OCI-LY1 (cell line): Measurements from ENCODE around the gene SYNJ1.

ENCODE experiments used
- H2AFZ ChIP-seq: fragments of 200-600 bp; sonication (generic), shearing (Covaris generic); 2 replicates; pipeline ENCODE4 v1.6.0; 2014; ENCODE audit warnings: antibody characterized with exemption, mild to moderate bottlenecking, low read length
- H3F3A ChIP-seq: fragments of 200-600 bp; sonication (generic), shearing (Covaris generic); 2 replicates; pipeline ENCODE4 v1.6.0; 2014; ENCODE audit warnings: mild to moderate bottlenecking, antibody characterized with exemption, low read length, moderate library complexity; ENCODE audit not compliant: insufficient read depth
- H3K27ac ChIP-seq: fragments of 200-600 bp; sonication (generic); 2 replicates; pipeline ENCODE4 v1.5.1; 2014; ENCODE audit warnings: low read length, mixed run types, mild to moderate bottlenecking, low read depth; ENCODE audit not compliant: poor library complexity, severe bottlenecking
- H3K27me3 ChIP-seq: fragments of 200-600 bp; sonication (generic); 2 replicates; pipeline ENCODE4 v1.6.0; 2014; ENCODE audit warnings: antibody characterized with exemption, mild to moderate bottlenecking, low read length, moderate library complexity; ENCODE audit not compliant: insufficient read depth
- H3K36me3 ChIP-seq: fragments of 200-600 bp; sonication (generic); 2 replicates; pipeline ENCODE4 v1.6.1; 2014; ENCODE audit warnings: mild to moderate bottlenecking, antibody characterized with exemption, low read length, moderate library complexity, mixed read lengths; ENCODE audit not compliant: insufficient read depth
- H3K4me1 ChIP-seq: fragments of 200-600 bp; sonication (generic); 2 replicates; pipeline ENCODE4 v1.5.1; 2014; ENCODE audit warnings: mild to moderate bottlenecking, low read length, moderate library complexity; ENCODE audit not compliant: insufficient read depth, severe bottlenecking
- H3K4me2 ChIP-seq: fragments of 200-600 bp; sonication (generic), shearing (Covaris generic); 2 replicates; pipeline ENCODE4 v1.6.1; 2014; ENCODE audit warnings: low read length
- H3K4me3 ChIP-seq: fragments of 200-600 bp; sonication (generic); 2 replicates; pipeline ENCODE4 v1.5.1; 2014; ENCODE audit warnings: low read length, low read depth, mild to moderate bottlenecking, mixed read lengths; ENCODE audit not compliant: poor library complexity, severe bottlenecking
- H3K79me2 ChIP-seq: fragments of 200-600 bp; shearing (Covaris generic); 2 replicates; pipeline ENCODE4 v1.6.1; 2016; ENCODE audit warnings: mixed run types, low read length, mixed read lengths; ENCODE audit not compliant: insufficient read depth
- H3K9ac ChIP-seq: fragments of 200-600 bp; sonication (generic), shearing (Covaris generic); 2 replicates; pipeline ENCODE4 v1.6.1; 2014; ENCODE audit warnings: mild to moderate bottlenecking, low read length, mixed read lengths
- H3K9me2 ChIP-seq: fragments of 200-600 bp; sonication (generic), shearing (Covaris generic); 2 replicates; pipeline ENCODE4 v1.6.1; 2014; ENCODE audit warnings: low read depth, mild to moderate bottlenecking, low read length, mixed read lengths
- H3K9me3 ChIP-seq: fragments of 200-600 bp; shearing (Covaris generic); 2 replicates; pipeline ENCODE4 v1.6.1; 2014; ENCODE audit warnings: low read length, mixed read lengths
- H4K20me1 ChIP-seq: fragments of 200-600 bp; sonication (generic), shearing (Covaris generic); 2 replicates; pipeline ENCODE4 v1.6.0; 2016; ENCODE audit warnings: mild to moderate bottlenecking, low read length; ENCODE audit not compliant: insufficient read depth
- EZH2 ChIP-seq: fragments of 200-600 bp; sonication (generic), shearing (Covaris generic); IDR thresholded peaks from 2 replicates; pipeline ENCODE4 v1.8.0; 2017; ENCODE audit warnings: borderline replicate concordance, mixed run types, mild to moderate bottlenecking, antibody characterized with exemption, low read length, moderate library complexity, mixed read lengths
- TF ChIP-seq, protein P1 (sequence below): fragments of 200-600 bp; sonication (generic), shearing (Covaris generic); IDR thresholded peaks from 2 replicates; pipeline ENCODE4 v1.5.1; 2017; ENCODE audit warnings: mild to moderate bottlenecking, antibody characterized with exemption, low read length, moderate library complexity, mixed read lengths

Gene SYNJ1

DNA sequence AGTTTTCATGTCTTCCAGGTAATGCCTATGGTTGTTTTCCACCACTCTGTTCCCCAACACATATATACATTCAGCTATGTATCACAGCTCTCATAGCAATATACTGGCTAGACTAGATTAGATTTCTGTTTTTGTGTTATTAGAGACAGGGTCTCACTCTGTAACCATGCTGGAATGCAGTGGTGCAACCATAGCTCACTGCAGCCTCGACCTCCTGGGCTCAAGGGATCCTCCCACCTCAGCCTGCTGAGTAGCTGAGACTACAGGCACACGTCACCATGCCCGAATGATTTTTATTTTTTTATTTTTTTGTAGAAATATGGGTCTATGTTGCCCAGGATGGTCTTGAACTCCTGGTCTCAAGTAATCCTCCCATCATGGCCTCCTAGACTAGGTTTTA, 37.7 kb downstream of the SYNJ1 start:
- no peak overlapping the region for H3K27ac ChIP-seq
- TF ChIP-seq EZH2, result no peak
- TF ChIP-seq, protein P1, sequence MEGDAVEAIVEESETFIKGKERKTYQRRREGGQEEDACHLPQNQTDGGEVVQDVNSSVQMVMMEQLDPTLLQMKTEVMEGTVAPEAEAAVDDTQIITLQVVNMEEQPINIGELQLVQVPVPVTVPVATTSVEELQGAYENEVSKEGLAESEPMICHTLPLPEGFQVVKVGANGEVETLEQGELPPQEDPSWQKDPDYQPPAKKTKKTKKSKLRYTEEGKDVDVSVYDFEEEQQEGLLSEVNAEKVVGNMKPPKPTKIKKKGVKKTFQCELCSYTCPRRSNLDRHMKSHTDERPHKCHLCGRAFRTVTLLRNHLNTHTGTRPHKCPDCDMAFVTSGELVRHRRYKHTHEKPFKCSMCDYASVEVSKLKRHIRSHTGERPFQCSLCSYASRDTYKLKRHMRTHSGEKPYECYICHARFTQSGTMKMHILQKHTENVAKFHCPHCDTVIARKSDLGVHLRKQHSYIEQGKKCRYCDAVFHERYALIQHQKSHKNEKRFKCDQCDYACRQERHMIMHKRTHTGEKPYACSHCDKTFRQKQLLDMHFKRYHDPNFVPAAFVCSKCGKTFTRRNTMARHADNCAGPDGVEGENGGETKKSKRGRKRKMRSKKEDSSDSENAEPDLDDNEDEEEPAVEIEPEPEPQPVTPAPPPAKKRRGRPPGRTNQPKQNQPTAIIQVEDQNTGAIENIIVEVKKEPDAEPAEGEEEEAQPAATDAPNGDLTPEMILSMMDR, result no peak
- no peaks in the 10 kb centered on the region for H3F3A ChIP-seq
- H3K4me1 ChIP-seq, result no peaks in the 10 kb centered on the region
- no peaks in the 10 kb centered on the region for H4K20me1 ChIP-seq
- H3K9me2 ChIP-seq, result no peaks in the 10 kb centered on the region
- no peaks in the 10 kb centered on the region for H3K27me3 ChIP-seq
- H2AFZ ChIP-seq, result no peak overlapping the region
- H3K9ac ChIP-seq, result no peak overlapping the region
- no peaks in the 10 kb centered on the region for H3K9me3 ChIP-seq
- H3K36me3 ChIP-seq, result peaks cover 13% of the 10 kb centered on the region
- H3K4me3 ChIP-seq, result no peak overlapping the region
- no peak overlapping the region for H3K4me2 ChIP-seq
- no peaks in the 10 kb centered on the region for H3K79me2 ChIP-seq

DNA sequence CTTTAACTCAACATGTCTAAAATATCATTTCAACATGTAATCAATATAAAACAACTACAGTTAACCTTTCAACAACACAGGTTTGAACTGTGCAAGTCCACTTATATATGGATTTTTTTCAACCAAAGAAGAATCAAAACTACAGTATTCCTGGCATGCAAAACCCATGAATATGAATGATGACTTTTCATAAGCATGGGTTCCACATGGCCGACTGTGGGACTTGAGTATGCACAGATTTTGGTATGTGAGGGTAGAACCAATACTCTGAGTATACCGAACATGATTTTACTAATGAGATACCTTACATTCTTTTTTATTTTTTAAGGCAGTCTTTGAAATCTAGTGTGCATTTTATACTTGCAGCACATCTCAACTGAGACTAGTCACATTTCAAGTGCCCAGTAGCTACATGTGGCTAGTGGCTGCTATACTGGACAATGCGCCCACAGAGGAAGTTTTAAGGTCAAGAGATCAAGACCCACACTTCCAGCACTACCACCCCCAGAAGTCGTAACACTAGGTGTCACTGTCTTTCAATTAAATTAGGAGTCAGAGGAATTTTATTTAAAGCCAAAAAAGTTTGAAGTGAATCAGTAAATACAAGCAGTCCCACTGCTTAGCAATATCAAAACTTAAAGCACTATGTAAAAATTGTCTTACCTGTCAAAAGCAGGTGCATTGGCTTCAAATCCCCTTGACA, 40.0 kb downstream of the SYNJ1 start:
- Histone ChIP-seq H3K36me3 (peaks cover 10% of the 10 kb centered on the region; the same call in 1 of the 2 replicates), H3K27me3 (no peaks in the 10 kb centered on the region), H3K4me1 (no peaks in the 10 kb centered on the region), H3K9me3 (no peaks in the 10 kb centered on the region), H4K20me1 (no peaks in the 10 kb centered on the region), H2AFZ (no peak overlapping the region), H3K4me2 (no peak overlapping the region), H3F3A (no peaks in the 10 kb centered on the region), H3K9ac (no peak overlapping the region), H3K27ac (no peak overlapping the region), H3K4me3 (no peak overlapping the region), H3K79me2 (no peaks in the 10 kb centered on the region), H3K9me2 (no peaks in the 10 kb centered on the region)
- no peak for TF ChIP-seq EZH2
- TF ChIP-seq, protein P1, result peak; percentile 40; the same call in 1 of the 2 replicates

DNA sequence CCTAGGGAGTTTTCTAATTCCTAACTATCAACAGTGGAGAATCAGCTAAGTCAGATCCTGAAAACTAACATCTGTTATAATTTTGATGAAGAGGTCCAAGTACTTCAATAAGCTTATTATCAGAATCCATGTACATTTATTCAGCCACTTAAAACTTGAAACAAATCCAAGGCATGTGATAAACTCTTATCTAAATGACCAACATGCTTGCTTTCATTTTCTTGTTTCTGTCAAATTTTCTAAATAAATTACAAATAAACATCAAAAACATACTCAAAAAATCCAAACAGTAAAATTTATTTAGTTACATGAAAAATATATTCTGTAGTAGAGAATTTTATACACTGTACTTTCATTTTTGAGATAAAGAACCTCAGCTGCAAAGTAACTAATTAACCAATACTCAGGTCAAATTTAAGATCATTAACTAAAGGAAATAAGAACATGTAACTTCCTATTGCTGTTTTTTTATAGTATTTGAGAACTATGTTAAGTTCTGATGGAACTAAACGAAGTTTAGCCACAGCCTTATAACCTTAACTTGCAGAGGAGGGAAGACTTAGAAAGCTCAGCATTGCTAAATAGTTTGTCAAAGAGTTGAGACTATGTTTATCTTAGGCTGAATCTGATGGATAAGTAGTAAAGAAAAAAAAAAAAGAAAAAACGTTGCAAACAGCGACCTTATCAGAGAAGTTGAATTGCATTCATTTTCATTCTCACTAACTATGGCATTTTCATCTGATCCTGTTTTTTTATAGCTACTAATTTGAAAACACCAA, 44.9 kb downstream of the SYNJ1 start:
- Histone ChIP-seq H3K9me2 (no peaks in the 10 kb centered on the region), H3K79me2 (no peaks in the 10 kb centered on the region), H3F3A (no peaks in the 10 kb centered on the region), H3K4me2 (no peak overlapping the region), H4K20me1 (no peaks in the 10 kb centered on the region), H2AFZ (no peak overlapping the region), H3K9me3 (no peaks in the 10 kb centered on the region), H3K36me3 (peaks cover 10% of the 10 kb centered on the region), H3K9ac (no peak overlapping the region), H3K4me3 (no peak overlapping the region), H3K27me3 (no peaks in the 10 kb centered on the region), H3K4me1 (no peaks in the 10 kb centered on the region), H3K27ac (no peak overlapping the region)
- no peak for TF ChIP-seq EZH2
- TF ChIP-seq, protein P1, result no peak
